Activated CD4-positive, alpha-beta T cell treated with anti-CD3 and anti-CD28 coated beads, Interleukin-2, Interleukin-4, amounts not matched to agents 100 ng/mL and 50 ng/mL, durations not matched to agents 16 hours and 8 hours (primary cell): ENCODE measurements around the gene LSP1.
A peak's percentile ranks its signal among the peaks of the same experiment; 100 is the strongest.
"Not testable (repeated sequence)": the region's sequence is repeated elsewhere in the genome, so short reads cannot be mapped to it uniquely, and the experiment has no call there.

ENCODE experiments used
- DNase-seq: peaks from one replicate; pipeline ENCODE4 v3.0.0-alpha.2; 2020; ENCODE audit warnings: low spot score

Gene LSP1, protein sequence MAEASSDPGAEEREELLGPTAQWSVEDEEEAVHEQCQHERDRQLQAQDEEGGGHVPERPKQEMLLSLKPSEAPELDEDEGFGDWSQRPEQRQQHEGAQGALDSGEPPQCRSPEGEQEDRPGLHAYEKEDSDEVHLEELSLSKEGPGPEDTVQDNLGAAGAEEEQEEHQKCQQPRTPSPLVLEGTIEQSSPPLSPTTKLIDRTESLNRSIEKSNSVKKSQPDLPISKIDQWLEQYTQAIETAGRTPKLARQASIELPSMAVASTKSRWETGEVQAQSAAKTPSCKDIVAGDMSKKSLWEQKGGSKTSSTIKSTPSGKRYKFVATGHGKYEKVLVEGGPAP

GRCh38 chr11:1852877-1853276 is at the start of gene LSP1:
LSP1 (plus strand) TSS chr11:1853084; CDS start chr11:1853145, 61 bp downstream.
- peak; percentile 92 for DNase-seq

DNA sequence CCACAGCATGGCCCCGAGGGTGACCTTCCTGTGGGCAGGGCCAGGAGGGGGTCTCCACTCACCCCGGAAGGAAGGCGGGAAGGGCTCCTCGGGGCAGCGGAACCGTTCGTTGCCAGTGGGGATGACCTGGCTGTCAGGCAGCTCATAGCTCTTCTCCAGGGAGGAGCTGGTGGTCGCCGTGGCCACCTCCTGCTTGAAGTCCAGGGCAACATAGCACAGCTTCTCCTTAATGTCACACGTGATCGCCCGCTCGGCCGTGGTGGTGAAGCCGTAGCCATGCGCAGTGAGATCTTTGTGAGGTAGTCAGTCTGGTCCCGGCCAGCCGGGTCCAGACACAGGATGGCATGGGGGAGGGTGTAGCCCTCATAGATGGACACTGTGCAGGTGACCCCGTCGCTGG is 49.6 kb upstream of the LSP1 start:
- no peak for DNase-seq

DNA sequence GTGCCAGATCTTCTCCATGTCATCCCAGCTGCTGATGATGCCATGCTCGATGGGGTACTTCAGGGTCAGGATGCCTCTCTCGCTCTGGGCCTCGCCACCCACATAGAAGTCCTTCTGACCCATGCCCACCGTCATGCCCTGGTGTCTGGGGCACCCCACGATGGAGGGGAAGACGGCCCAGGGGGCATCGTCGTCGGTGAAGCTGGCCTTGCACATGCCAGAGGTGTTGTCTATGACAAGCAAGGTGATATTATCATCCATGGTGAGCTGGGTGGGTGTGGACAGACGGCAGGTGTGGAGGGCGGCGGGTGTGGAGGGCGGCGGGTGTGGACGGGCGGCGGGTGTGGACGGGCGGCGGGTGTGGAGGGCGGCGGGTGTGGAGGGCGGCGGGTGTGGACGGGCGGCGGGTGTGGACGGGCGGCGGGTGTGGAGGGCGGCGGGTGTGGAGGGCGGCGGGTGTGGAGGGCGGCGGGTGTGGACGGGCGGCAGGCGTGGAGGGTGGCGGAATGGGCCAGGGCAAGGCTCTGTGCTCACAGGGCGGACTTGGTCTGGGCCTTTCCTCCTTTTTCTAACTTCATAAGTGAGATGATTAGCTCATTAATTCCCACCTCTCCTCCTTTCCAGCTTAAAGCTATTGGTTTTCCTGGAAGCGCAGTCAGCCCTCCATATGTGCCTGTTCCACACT is 48.9 kb upstream of the LSP1 start:
- DNase-seq, result not testable (repeated sequence)

DNA sequence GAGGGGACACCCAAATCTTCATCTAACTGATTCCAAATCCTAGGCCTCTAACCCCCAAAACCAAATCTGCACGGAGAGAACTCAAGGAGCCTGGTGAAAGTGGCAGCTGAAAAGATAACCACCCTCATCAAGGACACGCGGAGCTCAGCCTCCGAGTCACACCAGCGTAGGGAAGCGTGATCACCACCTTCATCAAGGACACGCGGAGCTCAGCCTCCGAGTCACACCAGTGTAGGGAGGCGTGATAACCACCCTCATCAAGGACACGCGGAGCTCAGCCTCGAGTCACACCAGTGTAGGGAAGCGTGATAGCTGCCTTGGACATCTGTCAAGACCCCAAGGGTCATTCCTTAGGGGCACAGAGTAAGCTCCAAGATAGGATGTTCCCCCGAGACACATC is 47.4 kb upstream of the LSP1 start:
- no peak for DNase-seq

DNA sequence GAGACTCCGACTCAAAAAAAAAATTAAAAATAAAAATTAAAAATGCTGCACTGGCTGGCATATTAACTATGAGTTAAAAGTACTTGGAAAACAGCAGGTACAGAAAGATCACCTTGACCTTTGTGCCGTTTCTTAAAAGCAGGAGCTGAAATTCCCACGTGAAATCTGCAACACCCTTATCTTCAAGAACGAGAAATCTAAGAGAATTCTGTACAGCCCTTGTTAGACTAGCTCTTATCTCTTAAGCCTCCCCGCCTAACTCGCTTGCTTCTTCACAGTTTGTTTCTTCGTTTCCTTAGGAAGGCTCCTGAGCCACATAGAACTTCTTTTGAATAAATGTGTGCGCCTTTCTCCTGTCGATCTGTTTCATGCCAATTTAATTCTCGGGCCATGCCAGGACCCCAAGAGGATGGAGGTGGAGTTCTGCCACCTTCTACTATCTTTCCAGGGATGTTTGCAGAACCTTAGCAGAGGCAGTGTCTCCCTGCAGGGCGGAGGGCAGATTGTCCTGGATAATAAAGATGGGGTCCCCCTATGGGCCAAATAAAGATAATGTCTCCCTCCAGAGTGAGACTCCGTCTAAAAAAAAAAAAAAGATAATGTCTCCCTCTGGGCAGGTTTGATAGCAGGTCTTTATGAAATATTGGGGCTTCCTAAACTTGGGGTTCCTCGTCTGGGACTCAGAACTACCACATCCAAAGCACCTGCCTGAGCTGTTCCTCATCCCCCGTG is 45.5 kb upstream of the LSP1 start:
- no peak for DNase-seq

DNA sequence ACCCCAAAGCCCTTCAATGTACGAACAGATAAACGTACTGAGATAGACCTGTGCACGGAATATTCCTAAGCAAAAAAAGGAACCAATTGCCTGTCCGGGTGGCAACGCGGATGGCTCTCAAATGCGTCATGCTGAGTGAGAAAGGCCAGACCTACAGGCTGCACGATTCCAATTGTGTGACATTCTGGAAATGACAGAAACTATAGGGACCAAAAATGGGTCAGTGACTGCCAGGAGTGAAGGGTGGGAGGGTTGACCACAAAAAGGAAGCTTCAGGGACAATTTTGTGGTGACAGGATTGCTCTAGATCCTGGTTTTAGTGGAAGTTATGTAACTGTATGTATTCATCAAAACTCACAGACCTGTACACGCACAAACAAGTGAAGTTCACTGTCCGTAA is 42.1 kb upstream of the LSP1 start:
- no peak for DNase-seq

DNA sequence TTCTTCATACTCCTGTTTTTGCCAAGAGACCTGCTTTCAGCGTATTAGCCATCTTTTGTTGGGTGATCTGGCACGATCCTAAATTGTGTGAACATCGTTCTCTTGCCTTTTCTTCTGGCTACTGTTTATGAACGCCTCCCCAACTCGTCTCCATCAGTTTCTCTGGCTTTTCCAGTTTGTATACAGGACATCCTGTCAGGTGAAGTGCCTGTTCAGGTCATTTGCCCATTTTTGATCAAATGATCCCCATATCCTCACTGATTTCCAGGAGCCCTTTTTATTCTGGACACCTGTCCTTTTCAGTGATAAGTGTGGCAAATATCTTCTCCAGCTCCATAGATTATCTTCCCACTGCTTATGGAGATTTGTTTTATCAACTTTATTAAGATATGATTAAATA is 40.6 kb upstream of the LSP1 start:
- no peak for DNase-seq

DNA sequence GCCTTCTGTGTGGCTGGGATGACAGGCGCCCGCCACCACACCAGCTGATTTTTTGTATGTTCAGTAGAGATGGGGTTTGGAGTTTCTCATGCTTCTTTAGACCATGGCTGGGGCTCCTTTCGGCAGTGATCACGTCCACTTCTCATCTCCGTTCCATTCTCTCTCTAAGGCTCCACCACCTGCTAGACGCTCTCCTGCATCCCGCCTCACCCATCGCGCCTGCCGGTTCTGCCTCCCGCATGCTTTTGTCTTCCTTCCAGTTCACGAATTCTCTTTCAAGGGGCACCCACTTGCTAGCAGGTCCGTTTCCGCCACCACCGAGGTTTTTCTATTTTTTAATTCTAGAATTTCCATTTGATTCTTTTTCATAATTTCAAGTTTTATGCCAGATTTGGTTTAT is 40.1 kb upstream of the LSP1 start:
- no peak for DNase-seq

- not testable (repeated sequence) for DNase-seq
Measured at GRCh38 chr11:1813356-1813755, 39.5 kb upstream of the LSP1 start.

GRCh38 chr11:1814691-1815090 is 38.2 kb upstream of the LSP1 start:
- no peak for DNase-seq

DNA sequence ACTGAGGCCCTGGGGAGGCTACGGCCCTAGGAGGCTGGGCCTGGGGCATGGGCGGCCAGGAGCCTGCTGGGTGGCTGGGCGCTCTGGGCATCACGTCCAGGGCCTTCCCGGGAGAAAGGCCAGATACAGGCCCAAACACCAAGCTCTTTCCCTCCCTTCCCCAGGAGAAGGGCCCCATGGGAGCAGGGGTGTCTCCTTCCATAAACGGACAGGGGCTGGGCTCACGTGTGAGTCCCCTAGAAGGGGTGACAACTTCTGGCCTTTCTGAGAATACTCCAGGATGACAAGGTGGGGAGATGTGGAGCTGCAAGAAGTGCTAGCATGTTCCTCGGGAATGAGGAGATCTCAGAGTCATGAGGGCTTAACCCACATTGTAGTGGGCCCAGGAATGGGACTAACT is 37.6 kb upstream of the LSP1 start:
- DNase-seq, result no peak

DNA sequence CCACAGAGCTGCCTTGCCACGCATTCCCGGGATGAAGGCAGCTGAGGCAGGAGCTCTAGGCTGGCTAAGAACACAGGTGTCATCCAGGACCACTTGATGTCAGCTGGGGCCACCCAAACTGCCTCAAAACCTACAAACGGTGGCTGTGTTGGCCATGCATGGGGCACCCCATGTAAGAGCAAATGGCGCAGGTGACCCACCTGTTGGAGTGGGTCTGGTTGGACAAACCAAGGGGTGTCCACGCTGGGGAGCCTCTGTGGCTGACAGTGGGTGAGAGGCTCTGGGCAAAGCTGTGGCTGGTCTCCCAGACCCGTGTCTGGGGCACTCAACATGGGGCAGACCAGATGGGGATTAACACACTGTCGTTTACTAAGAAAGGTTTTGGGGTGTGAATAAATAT is 37.1 kb upstream of the LSP1 start:
- no peak for DNase-seq

DNA sequence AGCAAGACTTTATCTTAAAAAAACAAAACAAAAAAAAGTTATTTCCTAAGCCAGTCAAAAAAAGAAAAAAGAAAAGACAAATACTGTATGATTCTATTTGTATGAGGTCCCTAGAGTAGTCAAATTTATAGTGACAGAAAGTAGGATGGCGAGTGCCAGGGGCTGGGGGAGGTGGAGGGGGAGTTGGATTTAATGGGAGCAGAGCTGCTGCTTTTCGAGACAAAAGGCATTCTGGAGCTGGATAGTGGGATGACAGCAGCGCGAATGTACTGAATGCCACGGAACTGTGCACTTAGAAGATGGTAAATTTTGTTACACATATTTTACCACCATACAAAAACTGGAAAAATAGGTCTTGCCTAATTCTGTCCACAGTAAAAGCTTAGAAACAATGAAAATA is 35.9 kb upstream of the LSP1 start:
- DNase-seq, result no peak

- no peak for DNase-seq
Measured at GRCh38 chr11:1817511-1817910, 35.4 kb upstream of the LSP1 start.

GRCh38 chr11:1819074-1819473 is 33.8 kb upstream of the LSP1 start:
- no peak for DNase-seq

DNA sequence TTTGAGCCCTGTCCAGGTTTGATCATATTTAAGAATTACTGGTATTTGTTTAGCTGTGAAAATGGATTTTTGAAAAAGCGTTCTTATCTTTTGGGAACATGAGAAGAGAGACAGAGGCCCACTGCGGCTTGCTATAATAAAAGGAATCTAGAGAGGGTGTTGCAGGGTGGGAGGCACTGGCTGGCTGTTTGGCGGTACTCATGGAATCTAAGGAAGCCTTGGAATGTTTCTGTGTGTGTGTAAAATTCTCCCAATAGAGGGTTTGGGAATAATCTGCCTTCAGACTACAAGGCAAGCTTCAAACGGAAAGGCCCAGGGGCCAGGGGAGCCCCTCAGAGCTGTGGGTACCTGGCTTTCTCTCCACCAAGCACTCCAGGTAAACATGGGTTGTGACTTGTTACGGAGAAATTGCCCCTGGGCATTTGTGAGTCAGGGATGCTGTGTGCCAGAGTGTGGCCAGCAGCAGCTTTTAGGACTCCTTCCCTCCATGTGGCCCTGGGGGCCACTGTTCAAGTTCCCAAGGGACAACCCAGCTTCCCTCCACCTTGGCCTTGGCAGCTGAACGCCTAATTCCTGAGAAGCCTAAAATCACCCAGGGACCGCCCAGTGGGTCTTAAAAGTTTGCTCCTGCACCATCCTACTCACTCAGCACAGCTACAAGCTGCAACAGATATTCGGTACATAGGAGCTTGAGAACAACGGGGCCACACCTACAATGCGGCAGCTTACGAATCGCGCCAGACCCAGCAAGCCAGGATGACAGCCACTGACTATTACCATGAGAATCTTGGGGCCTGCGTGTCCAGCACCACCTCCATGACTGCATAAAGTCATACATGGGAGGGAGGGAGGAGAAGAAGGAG is 32.2 kb upstream of the LSP1 start:
- no peak for DNase-seq

- no peak for DNase-seq
Measured at GRCh38 chr11:1821562-1821961, 31.3 kb upstream of the LSP1 start.

DNA sequence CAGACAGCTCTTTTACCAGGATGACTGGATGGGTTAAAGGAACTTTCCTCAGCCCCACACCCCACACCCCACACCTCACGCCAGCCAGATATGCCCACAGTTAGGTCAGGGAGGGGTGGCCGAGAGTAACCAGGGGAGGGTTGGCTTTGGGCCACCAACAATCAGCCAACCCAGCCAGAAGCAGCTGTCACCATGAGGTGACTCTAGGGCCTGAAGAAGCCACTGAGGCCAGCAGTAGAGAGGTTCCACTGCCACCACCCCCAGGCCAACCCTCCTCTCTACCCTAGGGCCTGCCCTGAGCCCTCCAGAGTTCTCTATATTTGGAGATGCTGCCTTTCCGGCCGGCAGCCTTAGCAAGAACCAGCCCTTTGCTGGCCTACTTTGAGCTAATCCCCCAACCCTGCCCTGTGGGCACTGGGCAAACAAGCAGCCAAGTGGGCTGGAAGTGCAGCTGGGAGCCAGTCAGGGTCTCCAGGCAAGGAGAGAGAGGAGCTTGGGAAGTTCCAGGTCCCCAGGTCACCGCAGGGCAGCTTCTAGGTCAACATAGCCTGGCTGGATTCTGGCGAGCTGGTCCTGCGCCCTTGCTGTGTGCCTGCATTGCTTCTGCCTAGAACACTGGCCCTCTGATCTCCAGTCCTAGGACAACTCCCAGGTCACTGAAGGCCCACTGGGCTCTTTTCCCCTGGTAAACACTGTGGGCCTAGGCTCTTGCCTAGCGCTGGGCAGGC is 30.1 kb upstream of the LSP1 start:
- DNase-seq, result no peak

DNA sequence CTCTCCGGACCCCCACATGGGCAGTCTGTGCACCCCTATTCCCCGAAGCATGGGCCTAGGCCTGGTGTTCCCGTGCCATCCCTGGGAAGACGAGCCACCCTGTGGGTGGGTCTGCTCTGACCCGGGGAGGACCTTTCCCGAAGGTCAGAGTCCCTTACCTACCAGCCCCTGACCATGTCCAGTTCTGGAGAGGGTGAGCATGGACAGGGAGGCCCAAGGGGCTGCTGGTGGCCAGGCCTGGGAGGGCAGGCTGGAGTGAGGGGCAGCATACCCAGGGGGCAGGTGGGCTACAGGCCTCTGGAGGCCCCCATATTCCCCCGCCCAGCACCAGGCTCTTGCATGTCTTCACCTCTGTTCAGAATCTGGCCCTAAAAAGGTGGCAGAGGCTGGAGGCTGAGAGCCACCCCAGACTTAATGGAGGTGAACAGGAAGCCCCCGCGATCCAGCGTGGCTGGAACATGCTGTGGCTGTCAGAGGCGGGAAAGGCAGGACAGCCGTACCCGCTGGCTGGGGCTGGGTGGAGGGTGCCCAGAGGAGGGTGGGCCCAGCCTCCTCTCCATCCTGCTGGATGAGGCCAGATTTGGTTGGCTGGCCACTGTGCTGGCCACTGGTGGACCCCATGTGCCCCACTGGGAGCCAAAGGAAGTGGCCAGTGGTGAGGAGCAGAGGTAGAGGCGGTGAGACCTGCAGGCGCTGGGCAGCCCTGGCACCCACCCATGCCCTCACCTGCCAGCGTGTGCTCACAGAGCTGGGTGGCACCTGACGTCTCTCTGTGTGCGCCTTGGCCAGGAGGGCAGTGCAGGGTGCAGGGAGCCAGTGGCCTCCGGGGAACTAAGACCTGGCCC is 29.3 kb upstream of the LSP1 start:
- DNase-seq, result no peak

DNA sequence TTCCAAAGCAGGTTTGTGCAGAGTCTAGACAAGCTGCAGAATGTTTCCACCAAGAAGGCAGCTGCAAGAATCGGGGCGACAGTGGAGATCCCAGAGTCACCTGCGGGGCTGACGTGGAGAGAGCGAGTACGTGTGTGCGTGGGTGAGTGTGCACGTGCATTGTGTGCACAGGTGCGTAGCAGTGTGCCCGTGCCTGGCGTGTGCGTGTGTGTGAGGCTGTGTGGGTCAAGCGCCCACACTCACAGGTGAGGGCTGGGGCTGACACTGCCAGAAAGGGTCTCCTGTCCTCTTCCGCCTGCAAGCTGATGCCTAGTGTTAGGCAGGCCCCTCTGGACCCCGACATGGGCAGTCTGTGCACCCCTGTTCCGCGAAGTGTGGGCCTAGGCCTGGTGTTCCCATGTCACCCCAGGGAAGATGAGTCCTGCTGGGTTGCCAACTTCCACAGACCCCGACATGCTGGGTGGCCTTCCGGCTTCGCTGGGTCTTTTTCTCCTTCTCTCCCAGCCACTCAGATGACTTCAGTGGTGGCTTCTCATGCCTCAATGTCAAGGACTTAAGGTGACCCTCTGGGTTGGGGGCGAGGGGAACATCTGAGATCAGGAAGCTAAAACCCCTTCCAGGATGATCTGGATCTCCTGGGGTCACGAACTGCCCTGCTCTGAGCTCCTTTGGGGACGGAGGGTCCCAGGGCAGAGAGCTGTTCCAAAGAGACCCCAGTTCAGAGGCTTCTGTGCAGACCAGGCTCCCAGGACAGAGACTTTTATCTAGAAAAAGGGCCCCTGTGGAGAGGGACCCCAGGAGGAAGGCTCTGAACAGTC is 28.5 kb upstream of the LSP1 start:
- DNase-seq, result no peak
